Endothelial cell (in vitro differentiated cells): ENCODE results near the gene TMEM134. TPM values are rescaled to one million over a fixed set of nuclear protein-coding genes. Genes with fewer than 3 reads are reported as not detected.
"Not testable (repeated sequence)": the region's sequence is repeated elsewhere in the genome, so short reads cannot be mapped to it uniquely, and the experiment has no call there.

Experiments
- DNase-seq: peaks from one replicate; pipeline ENCODE4 v3.0.0; 2021; ENCODE audit warnings: low spot score
- H3K27ac Mint-ChIP-seq: one replicate; pipeline ENCODE4 v1.8.0; 2021; ENCODE audit warnings: mixed read lengths, inconsistent platforms; ENCODE audit not compliant: unreplicated experiment
- H3K27me3 Mint-ChIP-seq: one replicate; pipeline ENCODE4 v1.8.0; 2021; ENCODE audit warnings: mild to moderate bottlenecking, moderate library complexity, mixed read lengths, inconsistent platforms; ENCODE audit not compliant: unreplicated experiment
- H3K36me3 Mint-ChIP-seq: one replicate; pipeline ENCODE4 v1.8.0; 2021; ENCODE audit warnings: mild to moderate bottlenecking, low read depth, mixed read lengths, inconsistent platforms; ENCODE audit not compliant: unreplicated experiment
- H3K4me1 Mint-ChIP-seq: one replicate; pipeline ENCODE4 v1.8.0; 2021; ENCODE audit warnings: mild to moderate bottlenecking, mixed read lengths, inconsistent platforms; ENCODE audit not compliant: unreplicated experiment
- H3K4me3 Mint-ChIP-seq: one replicate; pipeline ENCODE4 v1.8.0; 2021; ENCODE audit warnings: mild to moderate bottlenecking, mixed read lengths, inconsistent platforms; ENCODE audit not compliant: unreplicated experiment
- H3K9me3 Mint-ChIP-seq: one replicate; pipeline ENCODE4 v1.8.0; 2021; ENCODE audit warnings: mixed read lengths, inconsistent platforms; ENCODE audit not compliant: unreplicated experiment
- total RNA-seq: library from RNA; stranded (reverse); fragmentation: NEBNext Ultra II Directional; extraction: Animal tissue kit (Norgen Biotek cat#: 25700); gene quantifications from one replicate; pipeline ENCODE4 v1.2.1, GENCODE V29; 2021; ENCODE audit not compliant: unreplicated experiment
- TF ChIP-seq, protein P1 (sequence below): fragments of 200-600 bp; sonication (generic); IDR thresholded peaks from one replicate; pipeline ENCODE4 v1.5.0; 2021; ENCODE audit warnings: antibody characterized with exemption; ENCODE audit not compliant: unreplicated experiment

Gene TMEM134
- total RNA-seq, 1 donor from 2014 or later, result 47.4 TPM

DNA sequence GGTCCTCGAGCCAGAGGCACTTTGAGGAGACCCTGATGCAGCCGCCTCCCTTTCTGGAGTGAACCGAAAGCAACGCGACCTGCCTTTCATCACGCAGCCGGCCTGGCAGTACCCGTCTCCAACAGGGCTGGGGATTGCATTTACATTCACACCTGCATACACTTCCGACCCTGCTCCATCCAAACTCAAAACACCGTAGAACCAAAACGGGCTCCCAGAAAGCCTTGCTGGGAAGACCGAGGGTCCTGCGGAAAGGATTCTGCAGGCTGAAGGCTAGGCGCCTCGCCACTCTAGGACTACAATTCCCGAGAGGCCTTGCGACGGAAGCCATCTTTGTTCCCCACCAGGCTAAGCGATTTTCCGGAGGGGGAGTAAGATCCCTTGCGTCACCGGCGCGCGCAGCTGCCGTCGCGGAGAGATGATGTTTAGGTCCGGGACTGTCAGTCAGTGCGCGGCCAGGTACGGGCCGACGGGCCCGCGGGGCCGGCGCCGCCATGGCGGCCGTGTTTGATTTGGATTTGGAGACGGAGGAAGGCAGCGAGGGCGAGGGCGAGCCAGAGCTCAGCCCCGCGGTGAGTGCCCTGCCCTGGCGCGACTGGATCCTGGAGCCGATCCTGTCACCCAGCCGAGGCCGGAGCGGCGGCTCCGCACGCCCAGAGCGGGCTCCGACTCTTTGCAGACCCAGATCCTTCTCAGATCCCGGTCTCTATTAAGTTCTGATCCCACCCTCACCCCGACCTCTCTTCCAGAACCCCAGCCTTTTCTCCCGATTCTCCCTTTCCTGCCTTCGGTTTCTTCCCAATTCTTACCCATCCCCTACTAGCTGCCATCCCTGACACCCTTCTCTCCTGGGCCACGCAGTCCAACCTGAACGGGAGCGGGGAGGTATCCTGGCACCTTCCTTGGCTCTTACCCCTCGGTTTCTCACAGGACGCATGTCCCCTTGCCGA lies 40.7 kb downstream of the TMEM134 start, which contains the start of gene RPS6KB2:
RPS6KB2 (plus strand) TSS at position 443 of the 950 bp plus-strand sequence; CDS start at position 495, 52 bp downstream.
- peaks cover 17% of the 10 kb centered on the region for H3K27me3 Mint-ChIP-seq
- peak; percentile 99 for DNase-seq
- TF ChIP-seq, protein P1, sequence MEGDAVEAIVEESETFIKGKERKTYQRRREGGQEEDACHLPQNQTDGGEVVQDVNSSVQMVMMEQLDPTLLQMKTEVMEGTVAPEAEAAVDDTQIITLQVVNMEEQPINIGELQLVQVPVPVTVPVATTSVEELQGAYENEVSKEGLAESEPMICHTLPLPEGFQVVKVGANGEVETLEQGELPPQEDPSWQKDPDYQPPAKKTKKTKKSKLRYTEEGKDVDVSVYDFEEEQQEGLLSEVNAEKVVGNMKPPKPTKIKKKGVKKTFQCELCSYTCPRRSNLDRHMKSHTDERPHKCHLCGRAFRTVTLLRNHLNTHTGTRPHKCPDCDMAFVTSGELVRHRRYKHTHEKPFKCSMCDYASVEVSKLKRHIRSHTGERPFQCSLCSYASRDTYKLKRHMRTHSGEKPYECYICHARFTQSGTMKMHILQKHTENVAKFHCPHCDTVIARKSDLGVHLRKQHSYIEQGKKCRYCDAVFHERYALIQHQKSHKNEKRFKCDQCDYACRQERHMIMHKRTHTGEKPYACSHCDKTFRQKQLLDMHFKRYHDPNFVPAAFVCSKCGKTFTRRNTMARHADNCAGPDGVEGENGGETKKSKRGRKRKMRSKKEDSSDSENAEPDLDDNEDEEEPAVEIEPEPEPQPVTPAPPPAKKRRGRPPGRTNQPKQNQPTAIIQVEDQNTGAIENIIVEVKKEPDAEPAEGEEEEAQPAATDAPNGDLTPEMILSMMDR, result no peak
- H3K4me3 Mint-ChIP-seq, result peak within 1 kb of the TSS; percentile 99
- peaks cover 10% of the 10 kb centered on the region for H3K36me3 Mint-ChIP-seq
- H3K4me1 Mint-ChIP-seq, result peaks cover 3% of the 10 kb centered on the region
- peak within 1 kb of the TSS; percentile 75 for H3K27ac Mint-ChIP-seq
- no peaks in the 10 kb centered on the region for H3K9me3 Mint-ChIP-seq

DNA sequence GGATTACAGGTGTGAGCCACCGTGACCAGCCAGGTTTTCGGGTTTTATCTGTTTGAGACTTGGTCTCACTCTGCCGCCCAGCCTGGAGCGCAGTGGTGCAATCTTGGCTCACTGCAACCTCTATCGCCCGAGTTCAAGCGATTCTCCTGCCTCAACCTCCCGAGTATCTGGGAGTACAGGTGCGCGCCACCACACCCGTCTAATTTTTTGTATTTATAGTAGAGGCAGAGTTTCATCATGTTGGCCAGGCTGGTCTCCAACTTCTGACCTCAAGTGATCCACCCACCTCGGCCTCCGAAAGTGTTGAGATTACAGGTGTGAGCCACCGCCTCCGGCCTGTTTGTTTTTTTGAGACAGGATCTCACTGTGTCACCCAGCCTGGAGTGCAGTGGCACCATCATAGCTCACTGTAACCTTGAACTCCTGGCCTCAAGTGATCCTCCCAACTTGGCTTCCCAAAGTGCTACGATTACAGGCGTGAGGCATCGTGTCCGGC lies 41.6 kb downstream of the TMEM134 start:
- peak overlapping the region; percentile 99 for H3K4me3 Mint-ChIP-seq
- H3K9me3 Mint-ChIP-seq, result not testable (repeated sequence)

DNA sequence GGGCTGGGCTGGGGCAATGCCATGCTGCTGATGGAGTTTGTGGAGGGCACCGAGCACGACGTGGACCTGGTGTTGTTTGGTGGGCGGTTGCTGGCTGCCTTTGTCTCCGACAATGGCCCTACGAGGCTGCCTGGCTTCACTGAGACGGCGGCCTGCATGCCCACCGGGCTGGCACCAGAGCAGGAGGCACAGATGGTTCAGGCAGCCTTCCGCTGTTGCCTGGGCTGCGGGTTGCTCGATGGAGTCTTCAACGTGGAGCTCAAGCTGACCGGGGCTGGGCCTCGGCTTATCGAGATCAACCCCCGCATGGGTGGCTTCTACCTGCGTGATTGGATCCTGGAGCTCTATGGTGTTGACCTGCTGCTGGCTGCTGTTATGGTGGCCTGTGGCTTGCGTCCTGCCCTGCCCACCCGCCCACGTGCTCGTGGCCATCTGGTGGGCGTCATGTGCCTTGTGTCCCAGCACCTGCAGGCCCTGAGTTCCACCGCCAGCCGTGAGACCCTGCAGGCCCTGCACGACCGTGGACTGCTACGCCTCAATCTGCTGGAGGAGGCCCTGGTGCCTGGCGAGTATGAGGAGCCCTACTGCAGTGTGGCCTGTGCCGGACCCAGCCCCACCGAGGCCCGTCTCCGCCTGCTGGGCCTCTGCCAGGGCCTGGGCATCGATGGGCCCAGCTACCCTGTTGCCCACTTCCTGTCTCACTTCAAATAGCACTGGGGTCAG lies 45.0 kb downstream of the TMEM134 start:
- no peak overlapping the region for H3K27ac Mint-ChIP-seq
- no peak for DNase-seq
- H3K4me1 Mint-ChIP-seq, result peaks cover 3% of the 10 kb centered on the region
- H3K36me3 Mint-ChIP-seq, result no peaks in the 10 kb centered on the region
- TF ChIP-seq, protein P1, result no peak
- peaks cover 17% of the 10 kb centered on the region for H3K27me3 Mint-ChIP-seq
- no peak overlapping the region for H3K4me3 Mint-ChIP-seq
- H3K9me3 Mint-ChIP-seq, result no peaks in the 10 kb centered on the region

More for the DNA sequence above, 41.6 kb downstream of the TMEM134 start:
- Mint-ChIP-seq H3K27me3 (peaks cover 17% of the 10 kb centered on the region), H3K27ac (peak overlapping the region; percentile 42), H3K36me3 (peaks cover 10% of the 10 kb centered on the region)
- H3K4me1 Mint-ChIP-seq, DNase-seq: not testable (repeated sequence)

DNA sequence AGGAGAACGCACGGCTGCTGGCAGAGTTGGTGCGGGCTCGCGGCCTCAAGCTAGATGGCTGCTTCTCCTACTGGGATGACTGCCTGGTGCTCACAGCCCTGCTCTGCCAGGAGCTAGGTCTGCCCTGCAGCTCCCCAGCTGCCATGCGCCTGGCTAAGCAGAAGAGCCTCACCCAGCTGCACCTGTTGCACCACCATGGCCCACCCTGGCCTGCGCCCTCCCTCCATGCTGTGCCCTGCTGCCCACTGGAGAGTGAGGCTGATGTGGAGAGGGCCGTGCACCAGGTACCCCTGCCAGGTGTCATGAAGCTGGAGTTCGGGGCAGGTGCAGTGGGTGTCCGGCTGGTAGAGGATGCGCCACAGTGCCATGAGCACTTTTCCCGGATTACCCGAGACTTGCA lies 45.6 kb downstream of the TMEM134 start:
- H3K36me3 Mint-ChIP-seq, result no peaks in the 10 kb centered on the region
- no peak overlapping the region for H3K4me3 Mint-ChIP-seq
- TF ChIP-seq, protein P1, result no peak
- H3K27me3 Mint-ChIP-seq, result peaks cover 15% of the 10 kb centered on the region
- H3K4me1 Mint-ChIP-seq, result no peaks in the 10 kb centered on the region
- DNase-seq, result no peak
- no peaks in the 10 kb centered on the region for H3K9me3 Mint-ChIP-seq
- no peak overlapping the region for H3K27ac Mint-ChIP-seq

DNA sequence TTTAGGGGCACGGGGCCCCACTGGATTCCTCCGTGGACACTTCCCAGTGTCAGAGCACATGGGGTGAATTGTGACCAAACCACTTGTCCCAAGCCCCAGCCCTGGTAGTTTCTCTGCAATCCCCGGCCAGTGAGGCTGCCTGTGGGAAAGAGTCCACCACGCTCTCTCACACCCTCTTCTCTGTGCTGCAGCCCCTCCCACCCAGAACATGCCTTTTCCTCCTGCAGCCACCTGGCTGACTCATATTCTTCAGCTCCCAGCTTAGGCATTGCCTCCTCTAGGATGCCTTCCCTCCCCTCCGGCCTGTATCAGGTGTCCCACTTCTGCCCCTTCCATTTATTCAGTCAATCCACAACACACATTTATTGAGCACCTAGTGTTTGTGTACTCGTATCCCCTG lies 46.2 kb downstream of the TMEM134 start:
- Mint-ChIP-seq H3K4me3 (peak overlapping the region; percentile 52), H3K27ac (no peak overlapping the region)
- DNase-seq, result no peak

More for the DNA sequence above, 46.2 kb downstream of the TMEM134 start:
- Mint-ChIP-seq H3K27me3 (peaks cover 15% of the 10 kb centered on the region), H3K4me1 (no peaks in the 10 kb centered on the region), H3K9me3 (no peaks in the 10 kb centered on the region), H3K36me3 (no peaks in the 10 kb centered on the region)
- TF ChIP-seq, protein P1, result no peak
